Spleen (tissue), 7 donors: ENCODE measurements around the gene GALNT15.

ENCODE experiments used
- POLR2A ChIP-seq, 3 donors: fragments of 450-650 bp; IDR thresholded peaks; one replicate each; pipeline ENCODE4 v1.5.1; 2017; ENCODE audit warnings: antibody characterized with exemption in 3 of 3, mild to moderate bottlenecking in 1 of 3
- POLR2AphosphoS5 ChIP-seq, 3 donors: sonication (generic); formaldehyde crosslinking; IDR thresholded peaks; one replicate each; pipeline ENCODE4 v1.5.1; 2017; ENCODE audit warnings: antibody characterized with exemption in 3 of 3
- TF ChIP-seq, protein P1 (sequence below), 11 experiments: fragments of 200-600 bp in 7 of 11; fragments of 450-650 bp in 4 of 11; sonication (generic) in 4 of 11; IDR thresholded peaks in 8 of 11; conservative IDR thresholded peaks in 3 of 11; 1 replicate in 7 of 11; 2 replicates in 4 of 11; pipeline versions ENCODE4 v1.4.0 to v1.8.0; 2016 to 2021; ENCODE audit warnings: antibody characterized with exemption in 11 of 11, inconsistent platforms in 4 of 11, mild to moderate bottlenecking in 1 of 11
- donor health status: DM: no; HTN: no; CAD: no; lungs with moderate emphysema.
- donor health status: DM: no; HTN: no; CAD: no.
- donor health status: DM: no; HTN: no; CAD: no.

- TF ChIP-seq POLR2A (IDR thresholded peaks at IDR 0.05) (no peak), POLR2AphosphoS5 (IDR thresholded peaks at IDR 0.05) (peak in 1 of 3 donors; percentile 16)
- TF ChIP-seq, protein P1, sequence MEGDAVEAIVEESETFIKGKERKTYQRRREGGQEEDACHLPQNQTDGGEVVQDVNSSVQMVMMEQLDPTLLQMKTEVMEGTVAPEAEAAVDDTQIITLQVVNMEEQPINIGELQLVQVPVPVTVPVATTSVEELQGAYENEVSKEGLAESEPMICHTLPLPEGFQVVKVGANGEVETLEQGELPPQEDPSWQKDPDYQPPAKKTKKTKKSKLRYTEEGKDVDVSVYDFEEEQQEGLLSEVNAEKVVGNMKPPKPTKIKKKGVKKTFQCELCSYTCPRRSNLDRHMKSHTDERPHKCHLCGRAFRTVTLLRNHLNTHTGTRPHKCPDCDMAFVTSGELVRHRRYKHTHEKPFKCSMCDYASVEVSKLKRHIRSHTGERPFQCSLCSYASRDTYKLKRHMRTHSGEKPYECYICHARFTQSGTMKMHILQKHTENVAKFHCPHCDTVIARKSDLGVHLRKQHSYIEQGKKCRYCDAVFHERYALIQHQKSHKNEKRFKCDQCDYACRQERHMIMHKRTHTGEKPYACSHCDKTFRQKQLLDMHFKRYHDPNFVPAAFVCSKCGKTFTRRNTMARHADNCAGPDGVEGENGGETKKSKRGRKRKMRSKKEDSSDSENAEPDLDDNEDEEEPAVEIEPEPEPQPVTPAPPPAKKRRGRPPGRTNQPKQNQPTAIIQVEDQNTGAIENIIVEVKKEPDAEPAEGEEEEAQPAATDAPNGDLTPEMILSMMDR (IDR thresholded peaks at IDR 0.05 in 8 of 11, conservative IDR thresholded peaks at IDR 0.05 in 3 of 11), result no peak
Observed at GRCh38 chr3:16181361-16181760, 6.9 kb downstream of the GALNT15 start.
